ENCODE results near the gene BNC2. TPM values are rescaled to one million over a fixed set of nuclear protein-coding genes. Genes with fewer than 3 reads are reported as not detected.

The BNC2 gene
- total RNA-seq, 1 experiment from 2014 or later = 11.7 TPM

GRCh38 chr9:16545639-16546038 is 324.8 kb downstream of the BNC2 start:
- H3K9me2 ChIP-seq (replicated peaks; ENCODE audit: low read length) = no peaks in the 10 kb centered on the region
- ChIA-PET CTCF (no interaction called here), POLR2A (ENCODE audit: unreplicated experiment) (no interaction called here)
- ATAC-seq (no peak), DNase-seq (no peak)
- H3K9ac ChIP-seq (ENCODE audit: low read length) = no peak overlapping the region
- H3K9me3 ChIP-seq (ENCODE audit: low read length) = no peaks in the 10 kb centered on the region
- no peaks in the 10 kb centered on the region; the same call in 1 of the 2 replicates for H3K36me3 ChIP-seq (ENCODE audit: low read depth, low read length)
- no peak overlapping the region for H3K4me3 ChIP-seq (ENCODE audit: low read length)
- H3K4me1 ChIP-seq (ENCODE audit: insufficient read depth, low read length) = no peaks in the 10 kb centered on the region
- H4K20me1 ChIP-seq (ENCODE audit: low read length) = no peaks in the 10 kb centered on the region
- no peak overlapping the region for H3K4me2 ChIP-seq (ENCODE audit: low read length)
- no peaks in the 10 kb centered on the region for H3K79me2 ChIP-seq (ENCODE audit: low read length)
- H3F3A ChIP-seq (ENCODE audit: low read length, unreplicated experiment) = no peaks in the 10 kb centered on the region
- no TSS peak for BruUV-seq (replicated peaks)
- intact Hi-C loops (cut with micrococcal nuclease) = no loop called here
- no peak overlapping the region for H2AFZ ChIP-seq (ENCODE audit: low read length)
- H3K27ac ChIP-seq (ENCODE audit: low read length) = no peak overlapping the region
- no peak for TF ChIP-seq CTCF (conservative IDR thresholded peaks at IDR 0.05; ENCODE audit: low read depth, low read length)
- TF ChIP-seq EZH2phosphoT487 (IDR thresholded peaks at IDR 0.05; ENCODE audit: borderline replicate concordance, low read length) = no peak
- TF ChIP-seq EZH2 (IDR thresholded peaks at IDR 0.05; ENCODE audit: low read length, unreplicated experiment) = no peak
- no peaks in the 10 kb centered on the region for H3K27me3 ChIP-seq (ENCODE audit: low read length)

GRCh38 chr9:16544842-16545241 is 325.6 kb downstream of the BNC2 start:
- DNase-seq = no peak
- Histone ChIP-seq H3K36me3 (ENCODE audit: low read depth, low read length) (no peaks in the 10 kb centered on the region), H3K9ac (ENCODE audit: low read length) (no peak overlapping the region), H3K4me1 (ENCODE audit: insufficient read depth, low read length) (no peaks in the 10 kb centered on the region), H3F3A (ENCODE audit: low read length, unreplicated experiment) (no peaks in the 10 kb centered on the region), H3K9me2 (replicated peaks; ENCODE audit: low read length) (no peaks in the 10 kb centered on the region), H3K27me3 (ENCODE audit: low read length) (no peaks in the 10 kb centered on the region), H3K4me2 (ENCODE audit: low read length) (no peak overlapping the region), H3K4me3 (ENCODE audit: low read length) (no peak overlapping the region), H3K9me3 (ENCODE audit: low read length) (no peaks in the 10 kb centered on the region), H3K27ac (ENCODE audit: low read length) (no peak overlapping the region), H2AFZ (ENCODE audit: low read length) (no peak overlapping the region), H4K20me1 (ENCODE audit: low read length) (no peaks in the 10 kb centered on the region), H3K79me2 (ENCODE audit: low read length) (no peaks in the 10 kb centered on the region)
- ATAC-seq = no peak
- ChIA-PET POLR2A (ENCODE audit: unreplicated experiment) (interaction anchor here (0.5 kb wide), 1 partner anchor 336 kb away, joined by 3 read pairs; no protein-coding TSS in a partner anchor), CTCF (no interaction called here)
- no peak for TF ChIP-seq EZH2 (IDR thresholded peaks at IDR 0.05; ENCODE audit: low read length, unreplicated experiment)
- no peak for TF ChIP-seq EZH2phosphoT487 (IDR thresholded peaks at IDR 0.05; ENCODE audit: borderline replicate concordance, low read length)
- TF ChIP-seq CTCF (conservative IDR thresholded peaks at IDR 0.05; ENCODE audit: low read depth, low read length) = no peak
- intact Hi-C loops (cut with micrococcal nuclease) = no loop called here
- BruUV-seq (replicated peaks) = no TSS peak

GRCh38 chr9:16543686-16544085 is 326.8 kb downstream of the BNC2 start:
- ChIA-PET POLR2A (ENCODE audit: unreplicated experiment) (no interaction called here), CTCF (no interaction called here)
- no peaks in the 10 kb centered on the region for H3F3A ChIP-seq (ENCODE audit: low read length, unreplicated experiment)

More at GRCh38 chr9:16543686-16544085, 326.8 kb downstream of the BNC2 start:
- H3K36me3 ChIP-seq (ENCODE audit: low read depth, low read length) = no peaks in the 10 kb centered on the region
- intact Hi-C loops (cut with micrococcal nuclease) = no loop called here
- H3K9ac ChIP-seq (ENCODE audit: low read length) = no peak overlapping the region
- TF ChIP-seq EZH2 (IDR thresholded peaks at IDR 0.05; ENCODE audit: low read length, unreplicated experiment) (no peak), CTCF (conservative IDR thresholded peaks at IDR 0.05; ENCODE audit: low read depth, low read length) (no peak), EZH2phosphoT487 (IDR thresholded peaks at IDR 0.05; ENCODE audit: borderline replicate concordance, low read length) (no peak)
- H3K79me2 ChIP-seq (ENCODE audit: low read length) = no peaks in the 10 kb centered on the region
- no peaks in the 10 kb centered on the region for H3K27me3 ChIP-seq (ENCODE audit: low read length)
- H3K4me2 ChIP-seq (ENCODE audit: low read length) = no peak overlapping the region
- ATAC-seq (no peak; the same call in 1 of the 2 replicates), DNase-seq (no peak)
- H3K9me3 ChIP-seq (ENCODE audit: low read length) = no peaks in the 10 kb centered on the region
- H3K9me2 ChIP-seq (replicated peaks; ENCODE audit: low read length) = no peaks in the 10 kb centered on the region
- H3K4me3 ChIP-seq (ENCODE audit: low read length) = no peak overlapping the region
- BruUV-seq (replicated peaks) = no TSS peak
- H3K4me1 ChIP-seq (ENCODE audit: insufficient read depth, low read length) = no peaks in the 10 kb centered on the region
- no peaks in the 10 kb centered on the region for H4K20me1 ChIP-seq (ENCODE audit: low read length)
- no peak overlapping the region for H3K27ac ChIP-seq (ENCODE audit: low read length)
- no peak overlapping the region for H2AFZ ChIP-seq (ENCODE audit: low read length)
